ENCODE data around the gene ZNRF2. TPM values are rescaled to one million over a fixed set of nuclear protein-coding genes. Genes with fewer than 3 reads are reported as not detected.

The ZNRF2 gene
- total and polyA plus RNA-seq, 2 of the 4 experiments (the other 2 are of a cell fraction), result 0.31 to 0.54 TPM

DNA sequence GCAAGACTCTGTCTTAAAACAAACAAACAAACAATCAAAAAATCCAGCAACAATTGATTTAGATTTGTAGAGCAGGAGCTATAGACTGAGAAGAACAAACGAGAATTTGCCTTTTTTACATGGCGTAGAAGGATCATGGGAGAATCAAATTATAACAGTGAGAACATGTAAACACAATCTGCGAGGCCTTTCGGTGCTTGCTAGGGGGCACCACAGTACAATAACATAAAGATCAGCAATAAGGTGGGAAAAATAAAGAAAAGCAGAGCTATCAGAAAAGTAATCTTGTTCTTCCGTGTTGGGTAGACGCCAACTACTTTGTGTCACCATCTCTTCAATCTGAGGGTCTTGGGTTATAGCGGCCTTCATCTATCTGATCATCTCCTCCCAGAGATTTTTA is 112.0 kb downstream of the ZNRF2 start:
- dilution Hi-C loops (cut with HindIII; ENCODE audit: low sequenced_read_pairs, unreplicated experiment), result no loop called here
- H3K4me1 ChIP-seq (ENCODE audit: control insufficient read depth, insufficient read depth, low read length), result no peaks in the 10 kb centered on the region

More for the DNA sequence above, 112.0 kb downstream of the ZNRF2 start:
- Histone ChIP-seq H3K4me3 (ENCODE audit: insufficient read depth, low read depth, low read length) (no peak overlapping the region), H3K23ac (ENCODE audit: low read depth, low read length) (no peak overlapping the region), H3K14ac (replicated peaks; ENCODE audit: low read depth, low read length) (no peak overlapping the region), H3K36me3 (ENCODE audit: control insufficient read depth, insufficient read depth, low read length) (no peaks in the 10 kb centered on the region), H3K27me3 (ENCODE audit: control insufficient read depth, insufficient read depth, low read length) (no peaks in the 10 kb centered on the region), H3K56ac (ENCODE audit: extremely low read depth, insufficient read depth, low read length) (no peak overlapping the region), H3K27ac (ENCODE audit: insufficient read depth, low read length) (no peak overlapping the region), H2BK15ac (ENCODE audit: low read depth, low read length) (no peak overlapping the region), H3K79me1 (ENCODE audit: low read depth in 1 of 2, low read length in 2 of 2) (no peaks in the 10 kb centered on the region), H2AFZ (replicated peaks; ENCODE audit: low read length, poor library complexity) (no peak overlapping the region), H3K9me1 (ENCODE audit: insufficient read depth, low read length) (no peaks in the 10 kb centered on the region), H2BK120ac (ENCODE audit: low read depth, low read length) (no peak overlapping the region), H3K18ac (ENCODE audit: low read depth, low read length) (no peak overlapping the region), H4K8ac (ENCODE audit: low read depth in 2 of 2, low read length in 2 of 2) (no peak overlapping the region), H2BK20ac (ENCODE audit: low read depth, low read length) (no peak overlapping the region), H2AK5ac (ENCODE audit: low read depth, low read length) (no peak overlapping the region), H3K9ac (ENCODE audit: low read depth, low read length) (no peak overlapping the region), H2AK9ac (replicated peaks; ENCODE audit: low read depth, low read length, poor library complexity) (no peak overlapping the region), H4K91ac (ENCODE audit: insufficient read depth, low read depth, low read length) (no peak overlapping the region), H3K4me2 (ENCODE audit: low read depth, low read length) (no peak overlapping the region), H2BK5ac (ENCODE audit: low read depth, low read length, poor library complexity, severe bottlenecking) (no peak overlapping the region), H4K5ac (ENCODE audit: low read depth, low read length) (no peak overlapping the region), H3K9me3 (ENCODE audit: control insufficient read depth, insufficient read depth, low read length) (no peaks in the 10 kb centered on the region), H4K20me1 (ENCODE audit: insufficient read depth, low read length) (no peaks in the 10 kb centered on the region), H3K4ac (ENCODE audit: low read depth, low read length) (no peak overlapping the region)
- no peak for TF ChIP-seq MXI1 (IDR thresholded peaks at IDR 0.05; ENCODE audit: borderline replicate concordance, low read depth, low read length)
- no peak for TF ChIP-seq RAD21 (IDR thresholded peaks at IDR 0.05; ENCODE audit: low read length)
- no peak for TF ChIP-seq NFE2L2 (IDR thresholded peaks at IDR 0.05; ENCODE audit: low read depth, low read length)
- ChIA-PET CTCF (no interaction called here), POLR2A (ENCODE audit: unreplicated experiment) (interaction anchor here (0.6 kb wide), 1 partner anchor 24 kb away, joined by 6 read pairs; no protein-coding TSS in a partner anchor)
- intact Hi-C loops (cut with micrococcal nuclease) (no loop called here), in situ Hi-C loops (cut with MboI; ENCODE audit: low sequenced_read_pairs) (no loop called here)
- BruUV-seq (replicated peaks), result no TSS peak
- WGBS, 2 experiments (ENCODE audit: extremely low coverage in 2 of 2, insufficient read length in 1 of 2), result no CpG with 5 or more reads among the region's 7 CpGs
- ATAC-seq (ENCODE audit: low read depth), result no peak
- no peak for DNase-seq

All from IMR-90 (cell line).